Measurements from ENCODE around the gene THSD8.

THSD8 gene

DNA sequence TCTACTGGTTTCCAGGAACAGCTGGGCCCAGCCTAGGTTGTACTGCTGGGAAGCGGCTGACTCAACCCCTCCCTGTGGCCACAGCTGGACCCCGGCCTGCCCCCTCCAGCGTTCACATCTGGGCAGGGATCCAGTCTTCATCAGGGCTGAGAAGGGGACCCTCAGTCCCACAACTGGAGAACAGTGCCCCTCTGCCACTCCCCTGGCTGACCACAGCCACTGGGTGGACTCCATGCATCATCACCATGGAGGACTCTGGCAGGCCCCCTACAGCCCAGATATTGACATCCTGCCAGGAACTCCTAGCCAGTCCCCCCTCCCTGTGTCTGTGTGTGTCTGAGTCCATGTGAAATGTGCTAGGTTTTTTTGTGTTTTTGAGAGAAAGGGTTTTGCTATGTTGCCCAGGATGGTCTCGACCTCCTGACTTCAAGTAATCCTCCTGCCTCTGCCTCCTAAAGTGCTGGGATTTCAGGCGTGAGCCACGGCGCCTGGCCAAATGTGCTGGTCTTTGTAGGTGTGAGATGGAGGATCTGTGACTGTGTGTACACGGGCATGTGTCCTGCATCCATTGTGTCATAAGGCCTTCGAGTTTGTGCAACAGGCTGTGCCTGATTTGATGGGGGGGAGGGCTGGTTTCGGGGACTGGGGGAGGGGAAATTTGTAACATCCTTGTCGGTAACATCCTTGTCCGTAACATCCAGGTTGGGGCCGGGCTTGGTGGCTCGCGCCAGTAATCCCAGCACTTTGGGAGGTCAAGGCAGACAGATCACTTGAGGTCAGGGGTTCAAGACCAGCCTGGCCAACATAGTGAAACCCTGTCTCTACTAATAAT is 22.5 kb upstream of the THSD8 start:
- no peak for DNase-seq (ENCODE audit: low spot score)

DNA sequence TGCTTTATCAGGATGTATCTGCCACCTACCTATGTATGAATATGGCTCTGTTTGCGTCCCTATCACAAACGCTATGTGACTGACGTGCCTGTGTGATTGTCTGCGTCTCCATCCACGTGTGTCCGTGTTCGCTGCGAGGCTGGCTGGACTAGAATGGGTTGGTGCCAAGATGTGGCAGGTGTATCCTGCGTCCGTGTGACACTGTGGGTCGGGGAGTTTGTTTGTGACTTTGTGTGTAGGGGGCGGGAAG is 19.8 kb upstream of the THSD8 start:
- DNase-seq (ENCODE audit: low spot score) = no peak

GRCh38 chr19:12782424-12783290 is 19.2 kb upstream of the THSD8 start:
- DNase-seq (ENCODE audit: low spot score) = peak; percentile 93

- DNase-seq (ENCODE audit: low spot score) = no peak
Observed at GRCh38 chr19:12783291-12783848, 18.5 kb upstream of the THSD8 start.

GRCh38 chr19:12783849-12784393 is 17.9 kb upstream of the THSD8 start:
- DNase-seq (ENCODE audit: low spot score) = no peak

- peak; percentile 34 for DNase-seq (ENCODE audit: low spot score)
Observed at GRCh38 chr19:12784394-12784870, 17.4 kb upstream of the THSD8 start.

- DNase-seq (ENCODE audit: low spot score) = peak; percentile 37
Observed at GRCh38 chr19:12784871-12785430, 16.9 kb upstream of the THSD8 start.

DNA sequence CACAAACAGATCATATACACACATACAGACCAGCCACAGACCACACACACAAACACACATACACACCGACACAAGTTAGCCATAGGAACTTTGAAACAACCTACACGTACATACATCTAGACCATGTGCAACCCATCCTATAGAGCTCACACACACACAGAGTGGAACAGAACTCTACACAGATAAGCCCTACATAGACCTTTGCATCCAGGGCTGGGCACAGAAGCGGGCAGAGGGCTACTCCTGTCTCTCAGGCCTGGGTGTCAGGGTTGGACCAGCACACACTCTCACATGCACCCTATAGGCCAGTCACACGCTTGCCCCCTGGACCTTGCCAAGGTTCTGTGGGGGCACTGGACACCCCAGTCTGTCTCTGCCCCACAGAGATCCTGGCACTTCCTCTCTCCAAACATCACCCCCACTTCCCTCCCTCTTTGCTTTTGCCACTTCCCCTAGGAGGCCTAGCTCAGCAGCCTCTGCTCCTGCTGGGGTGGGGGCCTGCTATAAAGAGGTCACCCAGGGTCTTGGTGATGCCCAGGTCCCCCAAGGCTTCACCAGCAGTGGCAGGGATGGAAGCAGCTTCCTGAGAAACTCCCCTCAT is 16.3 kb upstream of the THSD8 start:
- no peak for DNase-seq (ENCODE audit: low spot score)

- DNase-seq (ENCODE audit: low spot score) = no peak
Observed at GRCh38 chr19:12786141-12786870, 15.6 kb upstream of the THSD8 start.

GRCh38 chr19:12786952-12787351 is 14.9 kb upstream of the THSD8 start:
- DNase-seq (ENCODE audit: low spot score) = no peak

DNA sequence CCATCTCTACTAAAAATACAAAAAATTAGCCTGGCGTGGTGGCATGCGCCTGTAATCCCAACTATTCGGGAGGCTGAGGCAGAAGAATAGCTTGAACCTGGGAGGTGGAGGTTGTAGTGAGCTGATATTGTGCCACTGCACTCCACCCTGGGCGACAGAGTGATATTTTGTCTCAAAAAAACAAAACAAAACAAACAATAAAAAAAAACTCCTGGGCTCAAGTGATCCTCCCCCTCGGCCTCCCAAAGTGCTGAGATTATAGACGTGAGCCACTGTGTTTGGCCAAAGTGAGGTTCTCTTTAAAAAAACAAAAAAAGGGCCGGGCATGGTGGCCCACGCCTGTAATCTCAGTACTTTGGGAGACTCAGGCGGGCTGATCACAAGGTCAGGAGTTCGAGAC is 14.4 kb upstream of the THSD8 start:
- no peak for DNase-seq (ENCODE audit: low spot score)

DNA sequence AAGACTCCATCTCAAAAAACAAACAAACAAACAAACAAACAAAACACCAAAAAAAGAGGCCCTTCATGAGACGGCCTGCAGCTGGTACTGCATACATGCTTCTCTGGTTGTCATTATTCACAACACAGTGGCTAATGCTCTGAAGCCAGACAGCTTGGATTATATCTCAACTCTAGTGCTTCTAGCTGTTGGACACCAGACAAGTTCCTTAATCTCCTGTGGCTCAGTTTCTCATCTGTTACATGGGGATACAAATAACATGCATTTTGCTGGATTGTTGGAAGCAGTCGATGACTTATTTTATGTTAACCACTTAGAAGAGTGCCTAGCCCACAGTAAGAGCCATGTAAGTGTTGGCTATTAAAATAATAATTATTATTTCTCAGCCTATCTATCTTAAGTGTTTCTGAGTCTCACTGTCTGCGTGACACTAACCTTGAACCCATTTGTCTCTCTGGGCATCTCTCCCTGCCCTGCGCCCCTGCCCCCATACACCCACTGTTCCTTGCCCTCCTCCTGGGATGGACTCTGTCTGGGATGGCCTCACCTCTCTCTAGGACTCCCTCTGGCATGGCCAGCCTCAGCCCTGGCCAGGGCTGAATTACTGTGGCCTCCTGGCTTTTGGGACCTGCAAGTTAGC is 13.7 kb upstream of the THSD8 start:
- DNase-seq (ENCODE audit: low spot score) = no peak

GRCh38 chr19:12788682-12789097 is 13.2 kb upstream of the THSD8 start:
- DNase-seq (ENCODE audit: low spot score) = peak; percentile 37

- DNase-seq (ENCODE audit: low spot score) = no peak
Observed at GRCh38 chr19:12789098-12789903, 12.6 kb upstream of the THSD8 start.

GRCh38 chr19:12789904-12790619 is 11.8 kb upstream of the THSD8 start:
- peak; percentile 91 for DNase-seq (ENCODE audit: low spot score)

- no peak for DNase-seq (ENCODE audit: low spot score)
Observed at GRCh38 chr19:12790628-12791344, 11.1 kb upstream of the THSD8 start.

DNA sequence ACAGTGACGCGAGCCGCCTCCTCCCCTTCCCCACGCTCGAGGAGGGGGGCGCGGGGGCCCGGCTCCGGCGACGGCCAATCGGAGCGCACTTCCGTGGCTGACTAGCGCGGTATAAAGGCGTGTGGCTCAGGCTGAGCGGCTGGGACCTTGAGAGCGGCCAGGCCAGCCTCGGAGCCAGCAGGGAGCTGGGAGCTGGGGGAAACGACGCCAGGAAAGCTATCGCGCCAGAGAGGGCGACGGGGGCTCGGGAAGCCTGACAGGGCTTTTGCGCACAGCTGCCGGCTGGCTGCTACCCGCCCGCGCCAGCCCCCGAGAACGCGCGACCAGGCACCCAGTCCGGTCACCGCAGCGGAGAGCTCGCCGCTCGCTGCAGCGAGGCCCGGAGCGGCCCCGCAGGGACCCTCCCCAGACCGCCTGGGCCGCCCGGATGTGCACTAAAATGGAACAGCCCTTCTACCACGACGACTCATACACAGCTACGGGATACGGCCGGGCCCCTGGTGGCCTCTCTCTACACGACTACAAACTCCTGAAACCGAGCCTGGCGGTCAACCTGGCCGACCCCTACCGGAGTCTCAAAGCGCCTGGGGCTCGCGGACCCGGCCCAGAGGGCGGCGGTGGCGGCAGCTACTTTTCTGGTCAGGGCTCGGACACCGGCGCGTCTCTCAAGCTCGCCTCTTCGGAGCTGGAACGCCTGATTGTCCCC is 10.4 kb upstream of the THSD8 start, which contains the start of gene JUNB:
Gene JUNB, plus strand, starts transcription at position 142 of the 706 bp plus-strand sequence. Its CDS starts 286 bp downstream, at position 428.
- DNase-seq (ENCODE audit: low spot score) = peak; percentile 98
